ENCODE data around the gene PDZD4.

Gene PDZD4

GRCh38 chrX:153867671-153868070 lies 37.3 kb upstream of the PDZD4 start:
- no peak overlapping the region for H3K27ac ChIP-seq
- no peak for DNase-seq (ENCODE audit: low spot score)
- POLR2A ChIA-PET (ENCODE audit: low non-redundant PET): no interaction called here
- no peak for TF ChIP-seq CTCF (conservative IDR thresholded peaks at IDR 0.05; ENCODE audit: low read depth)
- CTCF ChIA-PET: no interaction called here

GRCh38 chrX:153867139-153867538 lies 36.8 kb upstream of the PDZD4 start:
- DNase-seq (ENCODE audit: low spot score): no peak
- TF ChIP-seq CTCF (conservative IDR thresholded peaks at IDR 0.05; ENCODE audit: low read depth): no peak
- ChIA-PET CTCF (no interaction called here), POLR2A (ENCODE audit: low non-redundant PET) (no interaction called here)
- no peak overlapping the region for H3K27ac ChIP-seq

- ChIA-PET CTCF (no interaction called here), POLR2A (ENCODE audit: low non-redundant PET) (no interaction called here)
- TF ChIP-seq CTCF (conservative IDR thresholded peaks at IDR 0.05; ENCODE audit: low read depth): no peak
- no peak overlapping the region for H3K27ac ChIP-seq
- no peak for DNase-seq (ENCODE audit: low spot score)
Observed at GRCh38 chrX:153866302-153867019, 36.1 kb upstream of the PDZD4 start.

- POLR2A ChIA-PET (ENCODE audit: low non-redundant PET): no interaction called here
- CTCF ChIA-PET: interaction anchor here (0.5 kb wide), 1 partner anchor 137 kb away, joined by 3 read pairs; no protein-coding TSS in a partner anchor
- DNase-seq (ENCODE audit: low spot score): no peak
- no peak for TF ChIP-seq CTCF (conservative IDR thresholded peaks at IDR 0.05; ENCODE audit: low read depth)
- no peak overlapping the region for H3K27ac ChIP-seq
Observed at GRCh38 chrX:153865685-153866084, 35.3 kb upstream of the PDZD4 start.

GRCh38 chrX:153865321-153865580 lies 34.9 kb upstream of the PDZD4 start:
- ChIA-PET CTCF (interaction anchor here (0.5 kb wide), 1 partner anchor 137 kb away, joined by 3 read pairs; no protein-coding TSS in a partner anchor), POLR2A (ENCODE audit: low non-redundant PET) (no interaction called here)

GRCh38 chrX:153864561-153865320 lies 34.4 kb upstream of the PDZD4 start:
- CTCF ChIA-PET: no interaction called here
- POLR2A ChIA-PET (ENCODE audit: low non-redundant PET): no interaction called here
- no peak for TF ChIP-seq CTCF (conservative IDR thresholded peaks at IDR 0.05; ENCODE audit: low read depth)
- no peak for DNase-seq (ENCODE audit: low spot score)
- H3K27ac ChIP-seq: no peak overlapping the region

More at GRCh38 chrX:153865321-153865580, 34.9 kb upstream of the PDZD4 start:
- H3K27ac ChIP-seq: no peak overlapping the region
- DNase-seq (ENCODE audit: low spot score): no peak
- TF ChIP-seq CTCF (conservative IDR thresholded peaks at IDR 0.05; ENCODE audit: low read depth): no peak

All from RWPE1 (cell line).